Smooth muscle cell of the brain vasculature (primary cell): ENCODE results near the gene KSR1.
"Not testable (repeated sequence)": the region's sequence is repeated elsewhere in the genome, so short reads cannot be mapped to it uniquely, and the experiment has no call there.

Experiments
- DNase-seq: peaks from one replicate; pipeline ENCODE4 v3.0.0-alpha.2; 2012; ENCODE audit warnings: low read depth, low spot score

KSR1 gene

GRCh38 chr17:27633312-27634025 lies 177.2 kb downstream of the KSR1 start:
- DNase-seq: no peak

- DNase-seq: no peak
Measured at GRCh38 chr17:27634026-27634335, 177.7 kb downstream of the KSR1 start.

- no peak for DNase-seq
Measured at GRCh38 chr17:27634776-27635175, 178.5 kb downstream of the KSR1 start.

- no peak for DNase-seq
Measured at GRCh38 chr17:27635275-27635823, 179.1 kb downstream of the KSR1 start.

GRCh38 chr17:27636005-27636520 lies 179.8 kb downstream of the KSR1 start:
- not testable (repeated sequence) for DNase-seq

GRCh38 chr17:27637818-27638217 lies 181.6 kb downstream of the KSR1 start:
- not testable (repeated sequence) for DNase-seq

GRCh38 chr17:27638415-27638914 lies 182.2 kb downstream of the KSR1 start:
- DNase-seq: not testable (repeated sequence)

- no peak for DNase-seq
Measured at GRCh38 chr17:27640790-27641189, 184.5 kb downstream of the KSR1 start.

- DNase-seq: no peak
Measured at GRCh38 chr17:27644586-27644985, 188.3 kb downstream of the KSR1 start.

GRCh38 chr17:27645621-27646020 lies 189.4 kb downstream of the KSR1 start:
- DNase-seq: not testable (repeated sequence)

- DNase-seq: no peak
Measured at GRCh38 chr17:27646232-27646631, 190.0 kb downstream of the KSR1 start.

- DNase-seq: no peak
Measured at GRCh38 chr17:27647765-27648164, 191.5 kb downstream of the KSR1 start.

- not testable (repeated sequence) for DNase-seq
Measured at GRCh38 chr17:27649111-27649571, 192.9 kb downstream of the KSR1 start.

- DNase-seq: no peak
Measured at GRCh38 chr17:27649929-27650328, 193.7 kb downstream of the KSR1 start.

GRCh38 chr17:27650836-27651235 lies 194.6 kb downstream of the KSR1 start:
- DNase-seq: no peak

GRCh38 chr17:27651411-27652345 lies 195.4 kb downstream of the KSR1 start:
- no peak for DNase-seq

GRCh38 chr17:27653449-27653971 lies 197.3 kb downstream of the KSR1 start:
- not testable (repeated sequence) for DNase-seq

GRCh38 chr17:27654136-27654535 lies 197.9 kb downstream of the KSR1 start:
- no peak for DNase-seq

GRCh38 chr17:27654654-27655524 lies 198.6 kb downstream of the KSR1 start:
- peak; percentile 33 for DNase-seq

- DNase-seq: not testable (repeated sequence)
Measured at GRCh38 chr17:27655525-27656111, 199.4 kb downstream of the KSR1 start.
